GM12801 (cell line): ENCODE measurements around the gene TMEM82.

Experiments
- CTCF ChIP-seq: IDR thresholded peaks from one replicate; pipeline ENCODE4 v1.5.1; 2011; ENCODE audit warnings: control low read depth; ENCODE audit not compliant: insufficient read length; ENCODE audit errors: extremely low read depth

Gene TMEM82

DNA sequence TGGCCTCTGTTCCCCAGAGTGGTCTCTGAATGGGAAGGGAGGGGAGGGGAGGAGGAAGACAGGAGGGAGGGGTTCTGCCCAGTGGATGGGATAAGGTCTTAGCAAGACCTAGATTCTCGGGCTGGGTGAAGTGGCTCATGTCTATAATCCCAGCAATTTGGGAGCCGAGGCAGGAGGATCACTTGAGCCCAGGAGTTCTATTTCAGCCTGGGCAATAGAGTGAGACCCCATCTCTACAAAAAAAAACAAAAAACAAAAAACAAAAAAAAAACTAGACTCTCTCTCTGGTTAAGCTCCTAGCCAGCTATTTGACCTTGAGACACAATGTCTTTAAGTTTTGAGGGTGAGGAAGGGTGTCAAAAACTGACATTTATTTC is 53.8 kb downstream of the TMEM82 start:
- TF ChIP-seq CTCF, result no peak
